HL-60 (cell line): ENCODE data around the gene MCM6.

Experiments
- GABPA ChIP-seq: IDR thresholded peaks from 2 replicates; pipeline ENCODE4 v1.6.1; 2012; ENCODE audit warnings: low read depth
- POLR2AphosphoS5 ChIP-seq: IDR thresholded peaks from 2 replicates; pipeline ENCODE4 v1.6.1; 2012; ENCODE audit warnings: low read depth
- SPI1 ChIP-seq: IDR thresholded peaks from 2 replicates; pipeline ENCODE4 v1.6.1; 2012; ENCODE audit warnings: low read depth, mild to moderate bottlenecking, borderline replicate concordance
- TF ChIP-seq, protein P1 (sequence below): IDR thresholded peaks from one replicate; pipeline ENCODE4 v1.5.1; 2011; ENCODE audit warnings: low read length, control low read depth, inconsistent platforms; ENCODE audit not compliant: insufficient read depth
- TF ChIP-seq, protein P2 (sequence below): IDR thresholded peaks from 2 replicates; pipeline ENCODE4 v1.6.1; 2012; ENCODE audit warnings: low read depth; ENCODE audit not compliant: insufficient replicate concordance

DNA sequence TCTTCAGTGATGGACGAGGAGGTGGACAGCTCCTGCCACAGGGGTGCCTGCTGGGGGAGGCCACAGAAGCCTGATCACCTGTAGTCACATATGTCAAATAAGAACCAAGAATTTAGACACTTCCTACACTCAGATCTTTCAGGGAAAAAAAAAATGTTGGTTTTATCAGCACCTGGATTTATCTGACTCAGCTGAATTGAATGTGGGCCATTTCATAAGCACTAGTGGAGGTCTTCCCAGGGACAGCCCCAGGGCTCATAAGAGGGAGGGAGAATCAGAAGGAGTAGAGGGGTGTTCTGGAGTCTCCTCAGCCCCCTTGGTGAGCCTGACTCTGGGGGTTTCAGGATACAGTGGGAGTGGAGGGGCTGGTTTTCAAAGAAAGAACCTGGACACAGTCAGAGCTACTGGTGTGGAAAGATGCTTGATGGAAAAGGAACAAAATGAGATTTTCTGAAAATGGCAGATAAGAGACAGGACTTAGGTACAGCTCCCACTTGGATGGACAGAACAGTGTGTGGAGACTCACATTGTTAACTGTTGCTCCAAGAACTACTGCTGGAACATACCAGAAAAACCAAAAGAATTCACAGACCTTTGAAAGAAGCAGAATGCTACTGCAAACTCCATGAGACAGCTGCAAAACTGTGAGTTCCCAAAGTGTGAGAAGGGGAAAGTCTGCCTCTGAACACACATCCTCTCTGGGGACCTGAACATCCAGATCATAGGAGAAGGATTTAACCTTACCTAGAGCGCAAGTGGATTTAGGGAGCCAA lies 84.6 kb downstream of the MCM6 start:
- TF ChIP-seq, protein P1, sequence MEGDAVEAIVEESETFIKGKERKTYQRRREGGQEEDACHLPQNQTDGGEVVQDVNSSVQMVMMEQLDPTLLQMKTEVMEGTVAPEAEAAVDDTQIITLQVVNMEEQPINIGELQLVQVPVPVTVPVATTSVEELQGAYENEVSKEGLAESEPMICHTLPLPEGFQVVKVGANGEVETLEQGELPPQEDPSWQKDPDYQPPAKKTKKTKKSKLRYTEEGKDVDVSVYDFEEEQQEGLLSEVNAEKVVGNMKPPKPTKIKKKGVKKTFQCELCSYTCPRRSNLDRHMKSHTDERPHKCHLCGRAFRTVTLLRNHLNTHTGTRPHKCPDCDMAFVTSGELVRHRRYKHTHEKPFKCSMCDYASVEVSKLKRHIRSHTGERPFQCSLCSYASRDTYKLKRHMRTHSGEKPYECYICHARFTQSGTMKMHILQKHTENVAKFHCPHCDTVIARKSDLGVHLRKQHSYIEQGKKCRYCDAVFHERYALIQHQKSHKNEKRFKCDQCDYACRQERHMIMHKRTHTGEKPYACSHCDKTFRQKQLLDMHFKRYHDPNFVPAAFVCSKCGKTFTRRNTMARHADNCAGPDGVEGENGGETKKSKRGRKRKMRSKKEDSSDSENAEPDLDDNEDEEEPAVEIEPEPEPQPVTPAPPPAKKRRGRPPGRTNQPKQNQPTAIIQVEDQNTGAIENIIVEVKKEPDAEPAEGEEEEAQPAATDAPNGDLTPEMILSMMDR = no peak
- TF ChIP-seq GABPA = no peak
- TF ChIP-seq, protein P2, sequence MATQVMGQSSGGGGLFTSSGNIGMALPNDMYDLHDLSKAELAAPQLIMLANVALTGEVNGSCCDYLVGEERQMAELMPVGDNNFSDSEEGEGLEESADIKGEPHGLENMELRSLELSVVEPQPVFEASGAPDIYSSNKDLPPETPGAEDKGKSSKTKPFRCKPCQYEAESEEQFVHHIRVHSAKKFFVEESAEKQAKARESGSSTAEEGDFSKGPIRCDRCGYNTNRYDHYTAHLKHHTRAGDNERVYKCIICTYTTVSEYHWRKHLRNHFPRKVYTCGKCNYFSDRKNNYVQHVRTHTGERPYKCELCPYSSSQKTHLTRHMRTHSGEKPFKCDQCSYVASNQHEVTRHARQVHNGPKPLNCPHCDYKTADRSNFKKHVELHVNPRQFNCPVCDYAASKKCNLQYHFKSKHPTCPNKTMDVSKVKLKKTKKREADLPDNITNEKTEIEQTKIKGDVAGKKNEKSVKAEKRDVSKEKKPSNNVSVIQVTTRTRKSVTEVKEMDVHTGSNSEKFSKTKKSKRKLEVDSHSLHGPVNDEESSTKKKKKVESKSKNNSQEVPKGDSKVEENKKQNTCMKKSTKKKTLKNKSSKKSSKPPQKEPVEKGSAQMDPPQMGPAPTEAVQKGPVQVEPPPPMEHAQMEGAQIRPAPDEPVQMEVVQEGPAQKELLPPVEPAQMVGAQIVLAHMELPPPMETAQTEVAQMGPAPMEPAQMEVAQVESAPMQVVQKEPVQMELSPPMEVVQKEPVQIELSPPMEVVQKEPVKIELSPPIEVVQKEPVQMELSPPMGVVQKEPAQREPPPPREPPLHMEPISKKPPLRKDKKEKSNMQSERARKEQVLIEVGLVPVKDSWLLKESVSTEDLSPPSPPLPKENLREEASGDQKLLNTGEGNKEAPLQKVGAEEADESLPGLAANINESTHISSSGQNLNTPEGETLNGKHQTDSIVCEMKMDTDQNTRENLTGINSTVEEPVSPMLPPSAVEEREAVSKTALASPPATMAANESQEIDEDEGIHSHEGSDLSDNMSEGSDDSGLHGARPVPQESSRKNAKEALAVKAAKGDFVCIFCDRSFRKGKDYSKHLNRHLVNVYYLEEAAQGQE = no peak
- TF ChIP-seq POLR2AphosphoS5 = no peak
- no peak for TF ChIP-seq SPI1
